Upper lobe of right lung (tissue), 1 donor: Measurements from ENCODE around the gene MRPS18A. TPM values are rescaled to one million over a fixed set of nuclear protein-coding genes. Genes with fewer than 3 reads are reported as not detected.

Source experiments
- ATAC-seq: fragments of 200-7000 bp; cut with Tn5 transposase; one replicate; pipeline ENCODE4 v1.9.1; 2020; ENCODE audit warnings: mild to moderate bottlenecking, moderate library complexity
- DNase-seq: peaks from one replicate; pipeline ENCODE4 v3.0.0-alpha.2; 2020
- H3K27ac ChIP-seq: fragments of 200-600 bp; one replicate; pipeline ENCODE4 v1.8.0; 2022
- H3K27me3 ChIP-seq: fragments of 200-600 bp; one replicate; pipeline ENCODE4 v1.8.0; 2022; ENCODE audit warnings: mild to moderate bottlenecking
- H3K36me3 ChIP-seq: fragments of 200-600 bp; one replicate; pipeline ENCODE4 v1.8.0; 2022
- H3K4me1 ChIP-seq: fragments of 200-600 bp; one replicate; pipeline ENCODE4 v1.8.0; 2022
- H3K4me3 ChIP-seq: fragments of 200-600 bp; one replicate; pipeline ENCODE4 v1.8.0; 2022; ENCODE audit warnings: mild to moderate bottlenecking
- H3K9me3 ChIP-seq: fragments of 200-600 bp; one replicate; pipeline ENCODE4 v1.8.0; 2022
- CTCF ChIP-seq: fragments of 200-600 bp; IDR thresholded peaks from one replicate; pipeline ENCODE4 v1.8.0; 2022; ENCODE audit warnings: antibody characterized with exemption
- intact Hi-C: fragments of 100-400 bp; cut with DNase I; formaldehyde crosslinking; loops from one replicate; pipeline ENCODE4 v1.11.0; 2022
- total RNA-seq: library from RNA; stranded (reverse); fragmentation: NEBNext Ultra II Directional; extraction: Animal tissue kit (Norgen Biotek cat#: 25700); gene quantifications from one replicate; pipeline ENCODE4 v1.2.1, GENCODE V29; 2021
- donor health status: DM: no; HTN: yes; CAD: no; lungs with severe emphysema.

Gene MRPS18A
- total RNA-seq, 1 donor from 2014 or later, result 28.1 TPM

DNA sequence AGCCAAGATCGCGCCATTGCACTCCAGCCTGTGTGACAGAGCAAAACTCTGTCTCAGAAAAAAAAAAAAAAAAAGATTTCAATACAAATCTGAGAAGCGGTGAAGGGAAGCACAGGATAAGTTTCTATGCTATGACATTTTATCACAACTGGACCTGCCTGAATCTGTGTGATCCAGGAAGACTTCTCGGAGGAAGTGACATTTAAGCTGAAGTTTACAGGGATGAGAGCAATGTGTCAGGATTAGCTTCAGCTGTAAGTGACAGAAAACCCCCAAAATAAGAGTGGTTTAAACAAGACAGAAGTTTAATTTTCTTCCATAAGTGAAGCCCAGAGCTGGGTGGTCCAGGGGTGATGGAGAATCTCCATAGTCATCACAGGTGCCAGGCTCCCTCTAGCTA, 33.4 kb upstream of the MRPS18A start:
- Histone ChIP-seq H3K9me3 (no peaks in the 10 kb centered on the region), H3K4me3 (no peak overlapping the region), H3K27me3 (no peaks in the 10 kb centered on the region), H3K36me3 (no peaks in the 10 kb centered on the region), H3K27ac (no peak overlapping the region), H3K4me1 (peaks cover 26% of the 10 kb centered on the region)
- no peak for ATAC-seq
- no peak for DNase-seq
- TF ChIP-seq CTCF, result no peak
- intact Hi-C loops, result no loop called here

DNA sequence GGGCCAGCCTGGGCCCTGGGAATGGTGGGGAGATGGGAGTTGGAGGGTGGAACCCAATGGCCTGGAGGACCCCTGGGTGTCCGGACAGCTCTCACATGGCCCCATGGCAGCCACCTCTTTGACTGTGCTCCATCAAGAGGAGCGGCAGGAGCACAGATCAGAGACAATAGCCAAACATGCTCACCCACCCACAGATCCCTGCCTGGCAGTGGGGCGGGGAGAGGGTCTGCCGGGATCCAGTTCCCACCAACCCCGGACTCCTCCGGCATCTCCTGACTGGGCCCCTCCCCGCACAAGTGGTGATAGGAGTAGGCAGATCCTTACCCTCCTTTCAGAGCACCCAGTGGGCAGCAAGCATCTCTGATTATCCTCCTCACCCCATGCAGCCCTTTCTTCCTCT, 31.9 kb upstream of the MRPS18A start:
- intact Hi-C loops, result no loop called here
- TF ChIP-seq CTCF, result no peak
- ATAC-seq, result no peak
- Histone ChIP-seq H3K27ac (no peak overlapping the region), H3K36me3 (no peaks in the 10 kb centered on the region), H3K9me3 (no peaks in the 10 kb centered on the region), H3K4me3 (no peak overlapping the region), H3K27me3 (no peaks in the 10 kb centered on the region), H3K4me1 (peaks cover 19% of the 10 kb centered on the region)
- no peak for DNase-seq

DNA sequence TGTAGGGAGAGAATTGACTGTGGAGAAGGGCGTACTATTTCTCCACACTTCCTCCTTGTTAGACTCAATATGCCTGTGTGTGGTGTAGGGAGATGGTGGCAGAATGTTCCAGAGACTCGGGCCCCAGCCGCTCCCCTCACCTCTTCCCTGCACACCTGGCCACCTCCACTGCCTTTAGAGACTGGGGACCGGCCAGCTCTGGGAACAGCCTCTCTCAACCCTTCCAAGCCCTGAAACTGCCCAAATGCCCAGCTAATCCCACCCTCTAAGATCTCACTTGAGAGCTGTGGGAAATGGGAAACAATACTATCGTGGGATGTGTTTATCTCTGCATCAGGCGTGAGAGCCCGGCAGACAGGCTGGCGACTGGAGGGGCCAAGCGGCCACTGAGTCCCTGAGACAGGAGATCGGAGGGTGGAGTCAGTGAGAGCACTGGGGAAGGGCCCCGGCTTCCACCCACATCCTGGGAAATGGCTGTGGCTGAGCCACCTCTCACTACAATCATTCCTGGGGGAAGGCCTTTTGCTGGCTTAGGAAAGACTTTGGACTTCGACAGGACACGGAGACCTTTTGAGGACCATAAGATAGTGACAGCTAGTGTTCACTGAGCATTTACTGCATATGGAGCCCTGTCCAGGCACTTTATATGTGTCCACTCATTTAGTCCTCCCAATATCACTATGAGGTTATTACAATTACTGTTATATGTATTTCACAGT, 31.0 kb upstream of the MRPS18A start:
- H3K27ac ChIP-seq, result no peak overlapping the region
- intact Hi-C loops, result no loop called here
- no peak for DNase-seq
- ATAC-seq, result no peak
- no peaks in the 10 kb centered on the region for H3K9me3 ChIP-seq
- no peaks in the 10 kb centered on the region for H3K27me3 ChIP-seq
- TF ChIP-seq CTCF, result no peak
- H3K36me3 ChIP-seq, result no peaks in the 10 kb centered on the region
- H3K4me3 ChIP-seq, result no peak overlapping the region
- H3K4me1 ChIP-seq, result peaks cover 14% of the 10 kb centered on the region

GRCh38 chr6:43717822-43718221, 30.2 kb upstream of the MRPS18A start:
- no peaks in the 10 kb centered on the region for H3K27me3 ChIP-seq
- H3K4me1 ChIP-seq, result peaks cover 14% of the 10 kb centered on the region
- no peak for TF ChIP-seq CTCF
- peak; percentile 67 for DNase-seq
- peak; percentile 50 for ATAC-seq
- no peak overlapping the region for H3K4me3 ChIP-seq
- H3K27ac ChIP-seq, result no peak overlapping the region
- intact Hi-C loops, result no loop called here
- no peaks in the 10 kb centered on the region for H3K9me3 ChIP-seq
- no peaks in the 10 kb centered on the region for H3K36me3 ChIP-seq

DNA sequence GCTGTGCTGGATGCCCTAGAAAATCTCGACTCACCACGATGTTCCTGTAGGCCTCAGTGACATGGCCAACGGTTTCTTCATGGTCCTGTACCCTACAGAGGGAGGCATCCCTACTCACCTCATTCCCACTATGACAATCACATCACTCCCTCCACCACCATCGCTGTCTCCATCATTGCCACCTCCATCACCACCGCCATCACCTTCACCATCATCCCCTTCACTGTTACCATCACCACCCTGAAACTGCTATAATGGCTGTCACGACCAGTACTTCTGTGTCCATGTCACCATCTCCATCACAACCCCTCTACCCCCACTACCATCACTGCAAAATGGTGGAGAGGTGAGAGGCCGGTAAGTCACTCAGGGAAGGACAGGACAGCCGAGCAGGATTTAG, 29.8 kb upstream of the MRPS18A start:
- Histone ChIP-seq H3K4me1 (peaks cover 14% of the 10 kb centered on the region), H3K27me3 (no peaks in the 10 kb centered on the region), H3K4me3 (no peak overlapping the region), H3K27ac (no peak overlapping the region), H3K9me3 (no peaks in the 10 kb centered on the region), H3K36me3 (no peaks in the 10 kb centered on the region)
- ATAC-seq, result no peak
- DNase-seq, result no peak
- no peak for TF ChIP-seq CTCF
- intact Hi-C loops, result no loop called here

- peak; percentile 12 for ATAC-seq
Measured at GRCh38 chr6:43716099-43716498, 28.5 kb upstream of the MRPS18A start.

More at GRCh38 chr6:43716099-43716498, 28.5 kb upstream of the MRPS18A start:
- Histone ChIP-seq H3K27ac (no peak overlapping the region), H3K9me3 (no peaks in the 10 kb centered on the region), H3K27me3 (no peaks in the 10 kb centered on the region), H3K4me1 (peaks cover 14% of the 10 kb centered on the region), H3K4me3 (no peak overlapping the region), H3K36me3 (no peaks in the 10 kb centered on the region)
- DNase-seq, result peak; percentile 61
- intact Hi-C loops, result no loop called here
- TF ChIP-seq CTCF, result no peak
